GM21717 (cell line): ENCODE data around the gene ADAD2.

Experiments used
- ATAC-seq: cut with Tn5 transposase; IDR thresholded peaks from one replicate; pipeline ENCODE4 v1.9.1; 2021; ENCODE audit warnings: mild to moderate bottlenecking, moderate library complexity; ENCODE audit not compliant: unreplicated experiment

ADAD2 gene

GRCh38 chr16:84190731-84191388 lies at the start of gene ADAD2:
Gene ADAD2, plus strand, starts transcription at chr16:84191157. Its CDS starts 74 bp downstream, at chr16:84191231.
- no peak for ATAC-seq

- ATAC-seq = no peak
Measured at GRCh38 chr16:84143081-84143480, 47.9 kb upstream of the ADAD2 start.

GRCh38 chr16:84143784-84144199 lies 47.2 kb upstream of the ADAD2 start:
- ATAC-seq = no peak

- ATAC-seq = peak; percentile 14
Measured at GRCh38 chr16:84144209-84144858, 46.6 kb upstream of the ADAD2 start.

- ATAC-seq = peak; percentile 83
Measured at GRCh38 chr16:84144859-84145639, 45.9 kb upstream of the ADAD2 start, which contains the start of the genes DNAAF1 and HSDL1. Gene DNAAF1, plus strand, starts transcription at chr16:84145308. Its CDS starts 133 bp downstream, at chr16:84145441. Gene HSDL1, minus strand, starts transcription at chr16:84145177. Its CDS starts 13,856 bp downstream, at chr16:84131321.

GRCh38 chr16:84150926-84151325 lies 40.0 kb upstream of the ADAD2 start:
- ATAC-seq = no peak

GRCh38 chr16:84153660-84154214 lies 37.2 kb upstream of the ADAD2 start:
- ATAC-seq = no peak

GRCh38 chr16:84155226-84155625 lies 35.7 kb upstream of the ADAD2 start:
- ATAC-seq = no peak

- no peak for ATAC-seq
Measured at GRCh38 chr16:84155771-84156170, 35.2 kb upstream of the ADAD2 start.

- ATAC-seq = no peak
Measured at GRCh38 chr16:84156342-84156784, 34.6 kb upstream of the ADAD2 start.

GRCh38 chr16:84159007-84159406 lies 31.9 kb upstream of the ADAD2 start:
- ATAC-seq = no peak

GRCh38 chr16:84159800-84160199 lies 31.2 kb upstream of the ADAD2 start:
- ATAC-seq = no peak

GRCh38 chr16:84161037-84161436 lies 29.9 kb upstream of the ADAD2 start:
- no peak for ATAC-seq

GRCh38 chr16:84161801-84162200 lies 29.2 kb upstream of the ADAD2 start:
- no peak for ATAC-seq

GRCh38 chr16:84165746-84166145 lies 25.2 kb upstream of the ADAD2 start:
- ATAC-seq = no peak

GRCh38 chr16:84166796-84167695 lies 23.9 kb upstream of the ADAD2 start:
- no peak for ATAC-seq

- ATAC-seq = no peak
Measured at GRCh38 chr16:84169765-84170310, 21.1 kb upstream of the ADAD2 start.

- no peak for ATAC-seq
Measured at GRCh38 chr16:84174396-84174795, 16.6 kb upstream of the ADAD2 start.

- ATAC-seq = peak; percentile 55
Measured at GRCh38 chr16:84175350-84176081, 15.4 kb upstream of the ADAD2 start.
